Measurements from ENCODE around the gene VARS1.

The VARS1 gene

GRCh38 chr6:31780507-31781243 is 14.9 kb downstream of the VARS1 start:
- H3K4me3 ChIP-seq (ENCODE audit: low read depth in 1 of 2, low read length in 1 of 2), result no peak overlapping the region
- H3K36me3 ChIP-seq, result peaks cover 23% of the 10 kb centered on the region
- H3K27me3 ChIP-seq, result peaks cover 5% of the 10 kb centered on the region
- H3K4me1 ChIP-seq (ENCODE audit: control insufficient read depth in 1 of 2, insufficient read depth in 1 of 2, low read depth in 1 of 2, low read length in 1 of 2), result peaks cover 4 to 11% of the 10 kb centered on the region in 2 experiments
- TF ChIP-seq, protein P1, sequence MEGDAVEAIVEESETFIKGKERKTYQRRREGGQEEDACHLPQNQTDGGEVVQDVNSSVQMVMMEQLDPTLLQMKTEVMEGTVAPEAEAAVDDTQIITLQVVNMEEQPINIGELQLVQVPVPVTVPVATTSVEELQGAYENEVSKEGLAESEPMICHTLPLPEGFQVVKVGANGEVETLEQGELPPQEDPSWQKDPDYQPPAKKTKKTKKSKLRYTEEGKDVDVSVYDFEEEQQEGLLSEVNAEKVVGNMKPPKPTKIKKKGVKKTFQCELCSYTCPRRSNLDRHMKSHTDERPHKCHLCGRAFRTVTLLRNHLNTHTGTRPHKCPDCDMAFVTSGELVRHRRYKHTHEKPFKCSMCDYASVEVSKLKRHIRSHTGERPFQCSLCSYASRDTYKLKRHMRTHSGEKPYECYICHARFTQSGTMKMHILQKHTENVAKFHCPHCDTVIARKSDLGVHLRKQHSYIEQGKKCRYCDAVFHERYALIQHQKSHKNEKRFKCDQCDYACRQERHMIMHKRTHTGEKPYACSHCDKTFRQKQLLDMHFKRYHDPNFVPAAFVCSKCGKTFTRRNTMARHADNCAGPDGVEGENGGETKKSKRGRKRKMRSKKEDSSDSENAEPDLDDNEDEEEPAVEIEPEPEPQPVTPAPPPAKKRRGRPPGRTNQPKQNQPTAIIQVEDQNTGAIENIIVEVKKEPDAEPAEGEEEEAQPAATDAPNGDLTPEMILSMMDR (IDR thresholded peaks at IDR 0.05), result no peak
- no peak overlapping the region for H3K27ac ChIP-seq
- no peaks in the 10 kb centered on the region for H3K9me3 ChIP-seq

DNA sequence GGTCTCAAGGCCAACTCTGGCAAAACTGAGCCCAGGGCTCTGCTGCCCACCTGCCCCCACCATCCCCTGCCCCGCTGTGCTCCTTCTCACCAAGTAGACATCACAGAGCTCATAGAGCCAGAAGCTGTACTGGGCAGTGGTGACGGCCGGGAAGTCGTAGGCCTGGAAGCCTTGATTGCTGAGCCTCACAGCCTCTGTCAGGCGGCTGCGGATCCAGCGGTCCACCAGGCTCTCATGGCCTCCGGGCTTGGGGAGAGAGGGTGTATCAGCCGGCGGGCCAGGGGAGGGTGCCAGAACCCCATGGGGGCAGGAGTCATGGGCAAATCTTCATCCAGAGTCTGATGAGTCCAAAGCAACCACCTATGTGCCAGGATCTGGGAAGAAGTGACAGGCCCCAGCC is 15.6 kb downstream of the VARS1 start:
- Histone ChIP-seq H3K27me3 (peaks cover 5% of the 10 kb centered on the region), H3K4me1 (ENCODE audit: control insufficient read depth in 1 of 2, insufficient read depth in 1 of 2, low read depth in 1 of 2, low read length in 1 of 2) (peaks cover 4 to 11% of the 10 kb centered on the region in 2 experiments), H3K27ac (no peak overlapping the region), H3K9me3 (no peaks in the 10 kb centered on the region), H3K36me3 (peaks cover 23% of the 10 kb centered on the region), H3K4me3 (ENCODE audit: low read depth in 1 of 2, low read length in 1 of 2) (no peak overlapping the region)
- TF ChIP-seq, protein P1 (IDR thresholded peaks at IDR 0.05), result no peak

DNA sequence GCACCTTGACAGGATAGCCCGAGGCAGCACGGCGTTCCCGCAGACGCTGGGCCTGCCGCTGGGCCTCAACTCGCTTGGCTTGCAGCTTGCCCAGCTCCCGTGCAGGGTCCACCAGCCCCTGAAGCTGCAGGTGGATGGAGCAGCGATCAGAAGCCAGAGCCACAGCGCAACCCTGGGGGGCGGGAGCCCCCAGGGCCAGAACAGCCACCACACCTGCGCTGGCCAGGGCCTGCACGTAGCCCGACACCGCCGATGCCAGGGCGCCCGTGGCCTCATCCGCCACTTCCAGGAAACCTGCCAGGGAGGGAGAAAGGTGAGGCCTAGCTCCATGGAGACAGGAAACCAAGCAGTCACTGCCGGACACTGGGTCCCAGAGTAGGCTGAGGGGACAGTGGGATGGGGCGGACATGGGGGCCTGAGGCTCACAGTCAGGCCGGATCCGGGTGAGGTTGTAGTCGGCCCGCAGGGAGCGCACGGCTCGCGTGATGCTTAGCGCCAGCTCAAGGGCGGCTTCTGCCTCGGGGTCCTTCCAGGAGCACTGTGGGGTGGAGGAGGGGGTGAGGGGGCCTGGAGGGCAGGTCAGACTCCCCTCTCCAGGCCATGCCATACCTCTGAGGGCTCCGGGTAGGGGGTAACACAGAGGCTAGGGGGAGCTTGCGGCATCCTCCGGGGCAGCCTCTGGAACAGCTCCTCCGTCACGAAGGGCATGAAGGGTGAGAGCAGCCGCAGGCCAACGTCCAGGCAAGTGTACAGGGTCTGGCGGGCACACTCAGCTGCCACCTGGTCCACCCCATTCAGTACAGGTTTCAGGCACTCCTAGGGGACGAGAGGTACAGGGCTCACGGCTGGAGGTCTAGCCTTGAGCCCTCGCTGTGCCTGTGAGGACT is 16.3 kb downstream of the VARS1 start:
- Histone ChIP-seq H3K27me3 (peaks cover 5% of the 10 kb centered on the region), H3K36me3 (peaks cover 23% of the 10 kb centered on the region)

GRCh38 chr6:31778193-31778592 is 17.4 kb downstream of the VARS1 start:
- no peak overlapping the region for H3K27ac ChIP-seq
- peaks cover 4 to 11% of the 10 kb centered on the region in 2 experiments for H3K4me1 ChIP-seq (ENCODE audit: control insufficient read depth in 1 of 2, insufficient read depth in 1 of 2, low read depth in 1 of 2, low read length in 1 of 2)
- H3K36me3 ChIP-seq, result peaks cover 23% of the 10 kb centered on the region
- TF ChIP-seq, protein P1 (IDR thresholded peaks at IDR 0.05), result no peak
- no peak overlapping the region for H3K4me3 ChIP-seq (ENCODE audit: low read depth in 1 of 2, low read length in 1 of 2)
- H3K27me3 ChIP-seq, result peaks cover 5% of the 10 kb centered on the region
- no peaks in the 10 kb centered on the region for H3K9me3 ChIP-seq

More for the DNA sequence above, 16.3 kb downstream of the VARS1 start:
- Histone ChIP-seq H3K4me1 (ENCODE audit: control insufficient read depth in 1 of 2, insufficient read depth in 1 of 2, low read depth in 1 of 2, low read length in 1 of 2) (peaks cover 4 to 11% of the 10 kb centered on the region in 2 experiments), H3K27ac (no peak overlapping the region), H3K4me3 (ENCODE audit: low read depth in 1 of 2, low read length in 1 of 2) (no peak overlapping the region), H3K9me3 (no peaks in the 10 kb centered on the region)
- TF ChIP-seq, protein P1 (IDR thresholded peaks at IDR 0.05), result no peak

- Histone ChIP-seq H3K27ac (peak overlapping the region; percentile 59), H3K27me3 (peaks cover 5% of the 10 kb centered on the region), H3K4me3 (ENCODE audit: low read depth in 1 of 2, low read length in 1 of 2) (no peak overlapping the region), H3K36me3 (peaks cover 23% of the 10 kb centered on the region), H3K4me1 (ENCODE audit: control insufficient read depth in 1 of 2, insufficient read depth in 1 of 2, low read depth in 1 of 2, low read length in 1 of 2) (peaks cover 4 to 11% of the 10 kb centered on the region in 2 experiments), H3K9me3 (no peaks in the 10 kb centered on the region)
- TF ChIP-seq, protein P1 (IDR thresholded peaks at IDR 0.05), result no peak
Observed at GRCh38 chr6:31777667-31778050, 17.9 kb downstream of the VARS1 start.

Measured in neutrophil (primary cell).